Measurements from ENCODE around the gene CCL14. TPM values are rescaled to one million over a fixed set of nuclear protein-coding genes. Genes with fewer than 3 reads are reported as not detected.
"Not testable (repeated sequence)": the region's sequence is repeated elsewhere in the genome, so short reads cannot be mapped to it uniquely, and the experiment has no call there.

The CCL14 gene
- total RNA-seq, 1 donor from 2014 or later, result not detected

DNA sequence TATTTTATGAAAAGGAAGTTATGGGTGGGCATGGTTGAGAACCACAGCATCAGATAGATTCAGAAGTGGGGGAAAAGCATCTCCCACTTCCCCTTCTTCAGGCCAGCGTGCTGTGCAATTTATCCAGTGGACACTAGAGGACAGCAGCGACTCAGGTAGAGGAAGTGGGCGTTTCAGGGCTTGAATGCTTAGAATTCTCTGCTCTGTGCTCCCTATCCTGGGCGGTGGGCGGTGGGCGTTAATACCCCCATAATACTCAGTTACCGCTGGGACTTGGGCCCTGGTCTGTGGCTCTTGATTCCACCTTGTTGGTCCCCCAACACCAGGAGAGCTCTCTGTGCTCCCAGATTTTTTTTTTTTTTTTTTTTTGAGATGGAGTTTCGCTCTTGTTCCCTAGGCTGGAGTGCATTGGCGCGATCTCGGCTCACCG is 39.4 kb downstream of the CCL14 start:
- H3K4me3 Mint-ChIP-seq, result no peak overlapping the region
- POLR2A ChIA-PET, result interaction anchor here (0.7 kb wide), 1 partner anchor 67 kb away, joined by 9 read pairs; the partner anchor contains the start of gene CCL5
- peak; percentile 32 for DNase-seq
- H3K27me3 Mint-ChIP-seq, result peaks cover 2% of the 10 kb centered on the region
- TF ChIP-seq, protein P1, sequence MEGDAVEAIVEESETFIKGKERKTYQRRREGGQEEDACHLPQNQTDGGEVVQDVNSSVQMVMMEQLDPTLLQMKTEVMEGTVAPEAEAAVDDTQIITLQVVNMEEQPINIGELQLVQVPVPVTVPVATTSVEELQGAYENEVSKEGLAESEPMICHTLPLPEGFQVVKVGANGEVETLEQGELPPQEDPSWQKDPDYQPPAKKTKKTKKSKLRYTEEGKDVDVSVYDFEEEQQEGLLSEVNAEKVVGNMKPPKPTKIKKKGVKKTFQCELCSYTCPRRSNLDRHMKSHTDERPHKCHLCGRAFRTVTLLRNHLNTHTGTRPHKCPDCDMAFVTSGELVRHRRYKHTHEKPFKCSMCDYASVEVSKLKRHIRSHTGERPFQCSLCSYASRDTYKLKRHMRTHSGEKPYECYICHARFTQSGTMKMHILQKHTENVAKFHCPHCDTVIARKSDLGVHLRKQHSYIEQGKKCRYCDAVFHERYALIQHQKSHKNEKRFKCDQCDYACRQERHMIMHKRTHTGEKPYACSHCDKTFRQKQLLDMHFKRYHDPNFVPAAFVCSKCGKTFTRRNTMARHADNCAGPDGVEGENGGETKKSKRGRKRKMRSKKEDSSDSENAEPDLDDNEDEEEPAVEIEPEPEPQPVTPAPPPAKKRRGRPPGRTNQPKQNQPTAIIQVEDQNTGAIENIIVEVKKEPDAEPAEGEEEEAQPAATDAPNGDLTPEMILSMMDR (IDR thresholded peaks at IDR 0.05), result no peak
- peak; percentile 98 for ATAC-seq (ENCODE audit: low read depth)
- intact Hi-C loops (cut with micrococcal nuclease), result loop anchor here (5.0 kb wide), 3 partner anchors 100 to 585 kb away; partner anchors contain the start of genes MYO19 and PIGW
- H3K4me1 Mint-ChIP-seq, result no peaks in the 10 kb centered on the region
- no peak overlapping the region for H3K27ac Mint-ChIP-seq
- H3K9me3 Mint-ChIP-seq, result no peaks in the 10 kb centered on the region
- CTCF ChIA-PET, result no interaction called here
- no peaks in the 10 kb centered on the region for H3K36me3 Mint-ChIP-seq (ENCODE audit: low read depth)

DNA sequence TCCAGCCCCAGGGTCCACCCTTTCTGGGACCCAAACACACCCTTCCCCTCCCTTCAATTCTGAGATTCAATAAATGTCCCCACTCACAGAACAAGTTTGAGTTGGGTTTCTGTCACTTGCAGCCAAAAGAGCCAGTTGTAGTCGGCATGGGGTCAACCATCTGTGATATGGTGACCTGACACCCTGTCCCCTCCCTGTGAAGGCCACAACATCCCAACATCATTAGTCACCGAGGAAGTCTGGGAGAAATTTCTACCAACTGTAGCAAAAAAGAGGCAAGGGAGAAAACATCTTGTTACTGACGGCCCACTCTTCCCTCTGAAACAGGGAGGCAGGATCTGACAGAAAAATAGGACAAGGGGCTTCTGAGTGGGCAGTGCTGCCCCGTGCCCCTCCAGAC is 42.4 kb downstream of the CCL14 start:
- Mint-ChIP-seq H3K4me3 (no peak overlapping the region), H3K36me3 (ENCODE audit: low read depth) (no peaks in the 10 kb centered on the region), H3K9me3 (no peaks in the 10 kb centered on the region), H3K27me3 (peaks cover 2% of the 10 kb centered on the region), H3K4me1 (no peaks in the 10 kb centered on the region), H3K27ac (no peak overlapping the region)
- ChIA-PET POLR2A (no interaction called here), CTCF (no interaction called here)
- TF ChIP-seq, protein P1 (IDR thresholded peaks at IDR 0.05), result no peak
- DNase-seq, result no peak
- intact Hi-C loops (cut with micrococcal nuclease), result no loop called here
- ATAC-seq (ENCODE audit: low read depth), result no peak

DNA sequence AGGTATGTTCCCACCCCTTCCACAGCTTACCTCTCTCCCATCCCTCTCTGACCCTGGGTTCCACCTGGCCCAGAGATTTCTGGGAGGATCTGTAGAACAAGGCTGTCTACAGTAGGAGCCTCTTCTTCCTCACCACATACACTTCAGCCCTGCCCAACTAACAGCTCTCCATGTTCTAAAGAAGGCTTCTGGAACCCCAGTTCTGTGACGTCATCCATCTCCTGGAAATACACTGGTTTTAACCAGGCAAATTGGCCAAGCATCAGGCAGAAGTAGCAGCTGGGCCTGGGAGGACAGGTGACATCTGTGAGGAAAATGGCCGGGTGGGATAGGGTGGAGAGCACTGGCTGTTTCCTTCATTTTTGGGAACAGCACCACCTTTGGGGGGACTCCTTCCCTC is 43.0 kb downstream of the CCL14 start, which contains the start of gene LYZL6:
LYZL6 (minus strand) TSS at position 177 of the 400 bp plus-strand sequence. CDS start 4,357 bp downstream, outside the sequence.
- ATAC-seq (ENCODE audit: low read depth), result no peak
- ChIA-PET POLR2A (no interaction called here), CTCF (interaction anchor here (1.3 kb wide), 1 partner anchor 205 kb away, joined by 4 read pairs; no protein-coding TSS in a partner anchor)
- intact Hi-C loops (cut with micrococcal nuclease), result no loop called here
- Mint-ChIP-seq H3K27me3 (peaks cover 2% of the 10 kb centered on the region), H3K4me1 (no peaks in the 10 kb centered on the region), H3K9me3 (no peaks in the 10 kb centered on the region), H3K27ac (no peak within 1 kb of the TSS), H3K36me3 (ENCODE audit: low read depth) (no peaks in the 10 kb centered on the region), H3K4me3 (no peak within 1 kb of the TSS)
- DNase-seq, result no peak
- TF ChIP-seq, protein P1 (IDR thresholded peaks at IDR 0.05), result no peak

DNA sequence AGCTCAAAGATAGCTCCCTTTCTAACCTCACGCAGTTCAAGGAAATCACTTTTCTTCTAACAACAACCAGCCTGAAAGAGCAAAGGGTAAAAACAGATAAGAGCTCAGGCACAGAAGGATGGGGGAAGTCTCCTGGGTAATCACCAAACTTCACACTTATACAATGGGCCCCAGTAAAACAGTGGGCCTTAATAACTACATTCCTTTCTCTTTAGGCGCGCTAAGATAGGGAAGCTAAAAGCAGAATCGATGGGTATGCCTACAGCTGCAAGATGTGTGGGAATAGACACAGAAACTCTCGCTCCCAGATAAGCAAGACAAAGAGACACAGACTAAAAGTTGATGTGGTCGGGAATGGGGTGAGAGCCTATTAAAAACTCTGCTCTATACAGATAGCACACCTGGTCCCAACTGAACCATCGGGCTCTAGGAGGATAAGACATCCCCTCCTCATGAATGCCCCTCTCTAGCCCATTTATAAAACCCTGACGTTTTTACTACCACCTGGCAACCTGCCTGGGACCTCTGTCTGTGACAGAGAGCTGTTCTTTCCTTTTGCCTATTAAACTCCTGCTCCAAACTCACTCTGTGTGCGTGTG is 43.8 kb downstream of the CCL14 start:
- TF ChIP-seq, protein P1 (IDR thresholded peaks at IDR 0.05), result no peak
- no peaks in the 10 kb centered on the region for H3K36me3 Mint-ChIP-seq (ENCODE audit: low read depth)
- no peak overlapping the region for H3K4me3 Mint-ChIP-seq
- H3K9me3 Mint-ChIP-seq, result no peaks in the 10 kb centered on the region
- DNase-seq, result no peak
- no peaks in the 10 kb centered on the region for H3K4me1 Mint-ChIP-seq
- POLR2A ChIA-PET, result no interaction called here
- CTCF ChIA-PET, result interaction anchor here (1.3 kb wide), 1 partner anchor 206 kb away, joined by 4 read pairs; no protein-coding TSS in a partner anchor
- peaks cover 2% of the 10 kb centered on the region for H3K27me3 Mint-ChIP-seq
- no peak for ATAC-seq (ENCODE audit: low read depth)
- H3K27ac Mint-ChIP-seq, result no peak overlapping the region
- intact Hi-C loops (cut with micrococcal nuclease), result no loop called here

DNA sequence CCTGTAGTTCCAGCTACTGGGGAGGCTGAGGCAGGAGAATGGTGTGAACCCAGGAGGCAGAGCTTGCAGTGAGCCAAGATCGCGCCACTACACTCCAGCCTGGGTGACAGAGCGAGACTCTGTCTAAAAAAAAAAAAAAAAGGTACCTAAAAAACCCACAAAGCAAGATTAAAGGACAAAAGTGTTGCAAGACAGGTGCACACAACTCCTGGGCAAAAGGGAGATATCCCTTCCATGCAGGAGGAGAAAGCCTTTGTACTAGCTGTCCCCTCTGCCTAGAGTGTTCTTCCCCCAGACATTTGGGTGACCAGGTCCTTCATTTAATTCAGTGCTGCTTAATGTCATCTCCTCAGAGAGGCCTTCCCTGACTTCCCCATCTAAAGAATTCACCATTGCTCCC is 48.0 kb downstream of the CCL14 start:
- ATAC-seq (ENCODE audit: low read depth); H3K4me1 Mint-ChIP-seq; H3K36me3 Mint-ChIP-seq (ENCODE audit: low read depth); H3K27me3 Mint-ChIP-seq; DNase-seq; H3K9me3 Mint-ChIP-seq; POLR2A ChIA-PET; intact Hi-C loops (cut with micrococcal nuclease); H3K4me3 Mint-ChIP-seq; H3K27ac Mint-ChIP-seq: not testable (repeated sequence)
- CTCF ChIA-PET, result interaction anchor here (1.1 kb wide), 1 partner anchor 87 kb away, joined by 3 read pairs; no protein-coding TSS in a partner anchor
